Coronary artery (tissue), 2 donors: ENCODE data around the gene STAT5B.
A peak's percentile ranks its signal among the peaks of the same experiment; 100 is the strongest.

ENCODE experiments used
- DNase-seq: peaks from one replicate; pipeline ENCODE4 v3.0.0-alpha.2; 2017; ENCODE audit warnings: low spot score
- H3K27ac ChIP-seq, 2 donors: fragments of 200-600 bp; sonication (generic); one replicate each; pipeline ENCODE4 v1.5.1; 2016 to 2019
- H3K4me3 ChIP-seq: fragments of 200-600 bp; sonication (generic); 2 replicates; pipeline ENCODE4 v1.5.1; 2016; ENCODE audit warnings: mild to moderate bottlenecking, moderate library complexity
- CTCF ChIP-seq: fragments of 200-600 bp; sonication (generic); IDR thresholded peaks from one replicate; pipeline ENCODE4 v1.5.1; 2019; ENCODE audit warnings: antibody characterized with exemption

Gene STAT5B

DNA sequence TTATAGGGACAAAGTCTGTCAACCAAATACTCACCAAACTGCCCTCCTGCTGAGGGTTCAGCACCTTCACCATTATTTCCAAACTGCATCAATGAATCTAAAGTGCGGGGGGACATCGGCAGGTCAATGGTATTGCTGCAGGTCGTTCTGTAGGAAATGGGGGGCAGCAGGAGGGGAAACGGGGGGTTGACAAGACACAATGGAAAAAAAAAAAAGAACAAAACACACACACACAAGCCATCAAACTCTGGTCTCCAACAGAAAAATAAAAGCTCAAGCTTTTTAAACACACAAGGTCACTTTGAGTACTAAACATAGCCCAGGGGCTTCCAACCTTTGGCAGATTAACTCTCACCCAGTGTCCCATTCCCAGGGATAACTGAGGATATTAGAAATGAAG, 40.6 kb upstream of the STAT5B start:
- TF ChIP-seq CTCF, result no peak
- no peak for DNase-seq
- Histone ChIP-seq H3K4me3 (no peak overlapping the region), H3K27ac (no peak overlapping the region)

GRCh38 chr17:42315402-42316156, 39.4 kb upstream of the STAT5B start:
- H3K27ac ChIP-seq, result no peak overlapping the region
- no peak overlapping the region for H3K4me3 ChIP-seq
- TF ChIP-seq CTCF, result no peak
- DNase-seq, result no peak

GRCh38 chr17:42313773-42314566, 37.8 kb upstream of the STAT5B start:
- H3K27ac ChIP-seq, result peak overlapping the region in 1 of 2 donors; percentile 6
- no peak for DNase-seq

DNA sequence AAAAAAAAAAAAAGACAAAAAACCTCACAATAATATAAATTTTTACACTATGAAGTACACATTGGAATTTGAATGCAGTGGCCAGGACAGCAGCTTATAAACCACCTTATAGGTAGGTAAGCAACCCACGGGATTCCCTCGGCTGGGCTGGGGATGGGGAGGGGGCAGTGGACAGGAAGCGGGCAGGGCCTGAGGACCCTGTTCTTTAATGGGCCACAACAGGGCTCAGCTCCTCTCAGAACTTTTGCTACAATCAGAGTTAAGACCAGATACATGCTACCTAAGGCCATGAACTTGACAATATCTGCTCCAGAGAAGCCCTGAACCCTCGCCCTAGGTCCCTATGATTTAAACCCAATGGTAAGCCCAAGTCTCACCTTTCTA, 37.2 kb upstream of the STAT5B start:
- Histone ChIP-seq H3K4me3 (no peak overlapping the region), H3K27ac (no peak overlapping the region)
- TF ChIP-seq CTCF, result no peak
- no peak for DNase-seq

More at GRCh38 chr17:42313773-42314566, 37.8 kb upstream of the STAT5B start:
- no peak overlapping the region for H3K4me3 ChIP-seq
- no peak for TF ChIP-seq CTCF

- peak overlapping the region; percentile 44 for H3K4me3 ChIP-seq
- peak; percentile 88 for DNase-seq
- peak; percentile 36 for TF ChIP-seq CTCF
- peak overlapping the region; percentile 72 to 86 for H3K27ac ChIP-seq
These were observed 36.3 kb upstream of the STAT5B start for GRCh38 chr17:42312285-42313130.

GRCh38 chr17:42312035-42312284, 35.8 kb upstream of the STAT5B start:
- peak overlapping the region; percentile 44 for H3K4me3 ChIP-seq
- no peak for TF ChIP-seq CTCF
- H3K27ac ChIP-seq, result peak overlapping the region; percentile 72 to 86
- no peak for DNase-seq
